Fibroblast of skin of right quadriceps (primary cell): ENCODE results near the gene KCNG3.

Source experiments
- DNase-seq: peaks from one replicate; pipeline ENCODE4 v3.0.0-alpha.2; 2013

Gene KCNG3

GRCh38 chr2:42486145-42486906 lies 7.5 kb downstream of the KCNG3 start:
- no peak for DNase-seq

DNA sequence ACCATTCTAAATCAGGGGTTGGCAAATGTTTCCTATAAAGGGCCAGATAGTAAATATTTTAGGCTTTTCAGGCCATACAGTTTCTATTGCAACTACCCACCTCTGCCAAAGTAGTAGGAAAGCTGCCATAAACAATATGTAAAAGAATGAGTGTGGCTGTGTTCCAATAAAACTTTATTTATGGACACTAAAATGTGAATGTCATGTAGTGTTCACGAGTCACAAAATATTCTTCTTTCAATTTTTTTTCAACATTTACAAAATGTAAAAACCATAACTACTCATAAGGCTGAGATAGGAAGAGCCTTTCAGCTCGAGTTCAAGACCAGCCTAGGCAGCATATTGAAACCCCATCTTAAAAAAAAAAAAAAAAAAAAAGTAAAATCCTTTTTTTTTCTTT lies 13.4 kb downstream of the KCNG3 start:
- no peak for DNase-seq

DNA sequence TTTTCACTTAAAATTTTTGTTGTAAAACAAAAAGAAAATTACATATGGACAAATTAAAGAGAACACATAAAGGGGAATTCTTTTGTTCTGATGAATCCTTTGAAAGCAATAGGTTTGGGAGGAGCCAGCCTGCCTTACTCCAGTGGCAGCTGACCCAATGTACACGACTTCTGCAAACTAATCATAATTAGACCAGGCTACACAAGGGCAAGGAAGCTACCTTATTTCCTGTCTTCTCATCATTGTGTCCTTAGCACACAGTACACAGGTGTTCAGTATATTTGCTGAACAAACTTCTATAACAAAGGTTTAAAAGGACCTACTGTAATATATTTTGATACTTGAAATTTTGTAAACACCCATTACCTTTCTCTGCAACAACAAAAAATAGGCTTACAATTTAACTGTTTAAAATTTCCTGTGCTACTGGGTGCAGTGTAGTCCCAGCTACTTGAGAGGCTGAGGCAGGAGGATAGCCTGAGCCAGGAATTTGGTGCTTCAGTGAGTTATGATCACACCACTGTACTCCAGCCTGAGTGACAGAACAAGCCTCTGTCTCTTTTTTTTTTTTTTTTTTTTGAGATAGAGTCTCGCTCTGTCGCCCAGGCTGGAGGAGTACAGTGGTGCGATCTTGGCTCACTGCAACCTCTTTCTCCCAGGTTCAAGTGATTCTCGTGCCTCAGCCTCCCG lies 18.9 kb downstream of the KCNG3 start:
- no peak for DNase-seq

- no peak for DNase-seq
Measured at GRCh38 chr2:42470706-42471105, 23.1 kb downstream of the KCNG3 start.

DNA sequence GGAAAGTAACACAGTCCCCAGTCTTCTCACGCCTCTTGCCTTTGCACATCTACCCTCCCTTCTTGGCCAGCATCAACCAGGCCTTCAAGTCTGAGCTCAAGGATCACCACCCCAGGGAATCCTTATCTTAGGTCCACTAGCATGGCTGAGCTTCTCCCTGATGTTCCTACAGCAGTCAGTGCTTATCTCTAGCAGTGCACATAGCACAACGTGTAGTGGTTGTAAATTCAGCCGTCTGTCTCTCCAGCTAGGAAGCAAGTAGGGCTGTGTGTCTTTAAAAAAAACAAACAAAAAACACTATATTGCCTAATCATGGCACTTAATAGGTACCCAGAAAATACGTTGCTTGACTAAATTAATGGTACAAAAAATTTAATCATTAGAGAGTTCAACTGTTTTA lies 29.2 kb downstream of the KCNG3 start:
- no peak for DNase-seq

GRCh38 chr2:42463570-42463969 lies 30.2 kb downstream of the KCNG3 start:
- DNase-seq, result no peak

DNA sequence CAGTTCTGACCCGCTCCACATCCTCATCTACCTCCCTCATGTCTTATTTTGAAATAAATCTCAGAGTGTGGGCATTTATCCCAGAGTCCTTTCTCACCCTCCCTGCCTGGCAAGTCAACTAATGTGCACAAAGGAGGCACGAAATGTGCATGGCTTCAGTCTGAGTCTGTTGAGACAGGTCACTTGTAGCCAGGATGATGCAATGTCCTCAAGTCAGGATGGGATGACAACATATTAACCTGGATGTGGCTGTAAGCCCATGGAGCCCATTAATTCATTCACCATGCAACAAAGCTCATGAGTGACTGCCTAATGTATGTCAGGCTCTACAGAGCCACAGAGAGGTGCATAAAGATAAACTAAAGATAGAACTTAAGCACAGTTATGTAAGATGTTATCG lies 34.5 kb downstream of the KCNG3 start:
- no peak for DNase-seq

DNA sequence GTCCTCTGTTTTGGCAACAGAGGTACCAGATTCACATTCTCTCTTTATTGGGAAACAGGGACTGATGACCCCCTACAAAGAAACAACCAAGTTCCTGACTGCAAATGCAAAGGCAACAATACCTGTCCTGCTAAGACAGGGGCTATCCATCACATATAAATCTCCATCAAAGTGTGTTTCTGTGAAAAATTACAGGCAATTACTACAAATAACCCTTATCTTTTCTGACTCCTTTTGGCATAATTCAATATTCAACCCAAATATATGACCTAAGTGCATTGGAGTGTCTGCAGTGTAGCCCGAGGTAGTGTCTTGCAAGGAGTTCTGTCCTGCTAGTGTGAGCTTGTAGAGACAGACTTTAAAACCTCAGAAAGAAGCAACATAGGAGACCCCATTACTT lies 35.4 kb downstream of the KCNG3 start:
- DNase-seq, result no peak

- DNase-seq, result no peak
Measured at GRCh38 chr2:42457011-42457410, 36.8 kb downstream of the KCNG3 start.

DNA sequence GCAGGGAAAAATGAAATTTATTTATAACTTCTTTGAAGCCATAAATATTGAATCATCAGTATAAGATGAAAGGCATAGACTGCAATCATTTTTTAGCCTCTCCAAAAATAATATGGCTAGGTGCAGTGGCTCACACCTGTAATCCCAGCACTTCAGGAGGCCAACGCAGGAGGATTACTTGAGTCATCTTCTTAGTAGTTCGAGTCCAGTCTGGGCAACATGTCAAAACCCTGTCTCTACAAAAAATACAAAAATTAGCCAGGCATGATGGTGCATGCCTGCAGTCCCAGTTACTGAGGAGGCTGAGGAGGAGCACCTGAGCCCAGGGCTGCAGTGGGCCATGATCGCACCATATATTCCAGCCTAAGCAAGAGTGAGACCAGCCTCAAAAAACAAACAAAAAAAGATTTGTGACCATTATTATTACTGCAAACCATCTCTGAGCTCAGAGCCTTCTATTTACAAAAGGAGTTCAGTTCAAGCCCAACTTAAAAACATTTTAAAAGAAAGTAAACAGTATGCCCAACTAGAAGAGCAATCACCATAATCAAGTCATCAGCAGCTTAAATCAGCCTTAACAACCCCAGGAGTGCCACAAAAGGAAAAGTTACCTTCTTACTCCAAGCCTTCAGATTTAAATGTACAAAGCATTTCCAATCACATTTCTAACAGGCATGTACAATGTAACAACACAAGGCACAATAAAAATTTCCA lies 37.5 kb downstream of the KCNG3 start:
- no peak for DNase-seq

DNA sequence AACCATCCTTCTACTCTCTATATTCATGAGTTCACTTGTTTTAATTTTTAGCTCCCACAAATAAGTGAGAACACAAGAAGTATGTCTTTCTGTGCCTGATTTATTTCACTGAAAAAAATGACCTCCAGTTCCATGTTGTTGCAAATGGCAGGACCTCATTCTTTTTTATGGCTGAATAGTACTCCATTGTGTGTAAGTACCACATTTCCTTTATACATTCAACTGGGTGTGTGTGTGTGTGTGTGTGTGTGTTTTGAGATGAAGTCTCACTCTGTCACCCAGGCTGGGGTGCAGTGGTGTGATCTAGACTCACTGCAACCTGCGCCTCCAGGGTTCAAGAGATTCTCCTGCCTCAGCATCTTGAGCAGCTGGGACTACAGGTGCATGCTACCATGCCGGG lies 41.2 kb downstream of the KCNG3 start:
- DNase-seq, result no peak

GRCh38 chr2:42450136-42450535 lies 43.6 kb downstream of the KCNG3 start:
- peak; percentile 5 for DNase-seq

DNA sequence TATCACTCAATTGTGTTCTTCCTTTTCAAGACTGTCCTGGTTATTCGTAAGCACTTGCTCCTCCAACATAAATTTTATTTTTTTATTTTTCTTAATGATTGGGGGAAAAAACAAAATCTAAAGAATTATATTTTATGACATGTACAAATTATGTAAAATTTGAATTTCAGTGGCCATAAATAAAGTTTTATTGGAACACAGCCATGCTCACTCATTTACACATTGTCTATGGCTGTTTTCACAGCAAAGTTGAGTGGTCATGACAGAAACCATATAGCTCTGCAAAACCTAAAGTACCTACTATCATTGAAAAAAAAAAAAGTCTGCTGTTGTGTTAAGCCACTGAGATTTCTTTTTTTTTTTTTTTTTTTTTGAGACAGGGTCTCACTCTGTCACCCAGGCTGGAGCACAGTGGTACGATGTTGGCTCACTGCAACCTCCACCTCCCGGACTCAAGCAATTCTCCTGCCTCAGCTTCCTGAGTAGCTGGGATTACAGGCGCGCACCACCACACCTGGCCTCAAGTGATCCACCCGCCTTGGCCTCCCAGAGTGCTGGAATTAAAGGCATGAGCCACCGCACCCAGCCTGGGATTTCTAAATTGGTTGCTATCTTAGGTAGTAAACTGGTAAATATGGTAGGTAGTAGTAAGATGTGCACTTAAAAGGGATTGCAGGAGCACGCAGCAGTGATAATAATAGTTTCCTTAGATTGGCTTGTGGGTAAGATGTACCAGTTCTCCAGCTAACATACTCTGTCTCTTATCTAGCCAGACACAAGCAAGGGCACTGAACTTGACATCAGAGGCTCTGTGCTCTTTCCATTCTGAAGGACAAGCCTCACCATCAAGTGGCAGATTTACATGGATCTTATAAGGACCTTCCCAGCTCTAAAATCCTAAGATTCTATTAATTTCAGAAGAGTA lies 44.4 kb downstream of the KCNG3 start:
- DNase-seq, result no peak

DNA sequence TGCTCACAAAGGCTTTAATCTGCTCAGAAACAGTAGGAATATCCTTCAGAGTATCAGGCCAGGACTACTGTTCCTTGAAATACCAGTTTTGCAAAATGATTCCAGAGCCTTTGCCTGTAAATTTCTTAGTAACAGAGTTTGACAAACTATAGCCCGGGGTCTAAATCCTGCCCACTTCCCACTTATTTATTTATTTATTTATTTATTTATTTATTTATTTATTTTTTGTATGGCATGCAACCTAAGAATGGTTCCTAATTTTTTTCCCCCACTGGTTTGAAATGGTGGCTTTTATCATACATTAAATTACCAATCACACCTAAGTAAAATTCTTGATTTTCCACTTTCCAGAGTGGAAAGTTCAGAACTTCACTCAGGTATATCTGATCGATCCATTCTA lies 45.6 kb downstream of the KCNG3 start:
- DNase-seq, result no peak

- no peak for DNase-seq
Measured at GRCh38 chr2:42446503-42447271, 47.1 kb downstream of the KCNG3 start.

DNA sequence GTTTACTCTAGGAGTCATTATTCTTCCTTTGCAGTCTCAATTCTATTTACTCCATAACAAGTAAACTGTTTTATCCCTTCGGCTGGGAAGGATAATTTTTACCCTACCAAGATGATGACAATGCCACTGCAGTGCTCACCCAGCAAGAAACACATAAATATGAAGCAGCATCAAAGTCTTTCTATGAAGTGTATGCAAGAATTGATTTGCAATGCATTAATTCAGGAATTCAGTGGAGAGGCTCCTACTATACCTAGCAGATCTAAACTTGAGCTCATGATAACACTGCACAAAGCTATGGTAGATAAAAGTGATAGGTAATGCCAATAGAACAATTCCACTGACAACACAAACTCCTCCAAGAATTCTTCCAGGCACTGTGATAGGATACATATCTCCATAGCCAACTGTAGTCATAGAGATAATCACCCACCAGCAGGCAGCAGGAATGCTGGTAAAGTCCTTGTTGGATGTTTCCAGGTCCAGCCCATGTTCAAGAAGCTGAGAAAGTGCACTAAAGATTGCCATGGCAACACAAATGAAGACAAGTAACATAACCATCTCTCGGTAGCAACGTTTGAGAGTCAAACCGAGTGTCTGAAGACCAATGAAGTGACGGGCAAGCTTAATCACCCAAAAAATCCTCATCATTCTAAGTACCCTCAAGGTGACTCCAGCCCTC lies 49.9 kb downstream of the KCNG3 start:
- no peak for DNase-seq

DNA sequence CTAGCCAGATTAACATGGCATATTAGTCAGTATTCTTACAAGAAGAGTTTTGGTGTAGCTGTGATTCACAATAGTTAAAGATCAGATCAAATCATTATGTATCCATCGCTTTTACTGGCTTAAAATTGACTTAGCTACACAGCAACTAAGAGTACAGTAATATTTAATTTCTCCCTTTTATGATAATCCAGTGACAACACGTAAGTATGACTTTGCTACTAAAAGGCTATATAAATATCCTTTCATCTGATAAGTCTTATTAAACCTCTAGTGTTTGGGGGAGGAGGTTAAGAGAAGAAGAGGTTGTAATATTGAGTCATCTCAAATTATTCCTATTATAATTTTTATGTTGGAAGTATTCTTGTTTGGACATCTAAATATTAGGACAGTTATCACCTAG lies 51.0 kb downstream of the KCNG3 start:
- DNase-seq, result no peak

- no peak for DNase-seq
Measured at GRCh38 chr2:42438685-42439084, 55.1 kb downstream of the KCNG3 start.

DNA sequence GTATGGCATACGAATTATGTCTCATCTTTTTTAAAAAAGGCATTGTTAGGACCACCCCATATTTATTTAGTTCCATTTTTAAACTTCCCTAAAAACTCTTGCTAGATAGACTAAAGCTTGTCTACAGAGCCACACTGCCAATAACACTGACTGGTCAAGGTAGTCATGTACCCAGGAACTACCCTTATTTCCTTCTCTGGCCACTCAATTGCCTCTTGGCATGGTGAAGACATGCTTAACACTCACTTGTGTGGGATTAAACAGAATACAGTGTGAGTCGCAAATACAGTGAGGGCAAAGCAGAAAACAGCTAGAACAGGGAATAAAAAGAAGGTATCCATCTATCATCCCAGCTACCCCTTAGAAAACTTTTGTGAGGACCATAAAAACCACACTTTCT lies 57.4 kb downstream of the KCNG3 start:
- no peak for DNase-seq

GRCh38 chr2:42435628-42436027 lies 58.2 kb downstream of the KCNG3 start:
- DNase-seq, result no peak

GRCh38 chr2:42430188-42430587 lies 63.6 kb downstream of the KCNG3 start:
- no peak for DNase-seq

DNA sequence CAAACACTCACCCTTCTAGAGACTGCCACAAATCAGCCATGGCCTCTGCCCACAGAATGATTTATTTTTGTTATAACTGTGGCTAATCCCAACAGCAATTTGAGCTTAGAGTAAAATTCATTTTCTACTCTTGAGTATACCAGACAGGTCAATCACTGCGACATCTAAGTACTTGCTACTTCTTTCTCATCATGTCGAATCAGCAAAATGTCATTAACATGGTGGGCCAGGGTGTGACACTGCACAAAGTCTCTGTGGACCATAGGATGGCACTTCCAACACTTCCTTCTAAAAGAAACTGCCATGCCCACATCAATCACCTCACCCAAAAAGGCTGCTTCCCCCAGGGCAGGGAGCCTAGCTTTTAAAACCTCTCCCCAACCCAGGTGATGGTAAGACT lies 64.4 kb downstream of the KCNG3 start:
- DNase-seq, result no peak
